WI38 (cell line): Measurements from ENCODE around the gene ULK4.

Experiments
- H3K4me3 ChIP-seq: 2 replicates; pipeline ENCODE4 v1.5.1; 2011; ENCODE audit warnings: low read depth, mild to moderate bottlenecking, control low read depth, low read length
- CTCF ChIP-seq: IDR thresholded peaks from 2 replicates; pipeline ENCODE4 v1.5.1; 2012; ENCODE audit warnings: low read depth, mild to moderate bottlenecking, control low read depth, low read length

Gene ULK4

GRCh38 chr3:41627477-41628087, 334.3 kb downstream of the ULK4 start:
- TF ChIP-seq CTCF = no peak
- no peak overlapping the region for H3K4me3 ChIP-seq

DNA sequence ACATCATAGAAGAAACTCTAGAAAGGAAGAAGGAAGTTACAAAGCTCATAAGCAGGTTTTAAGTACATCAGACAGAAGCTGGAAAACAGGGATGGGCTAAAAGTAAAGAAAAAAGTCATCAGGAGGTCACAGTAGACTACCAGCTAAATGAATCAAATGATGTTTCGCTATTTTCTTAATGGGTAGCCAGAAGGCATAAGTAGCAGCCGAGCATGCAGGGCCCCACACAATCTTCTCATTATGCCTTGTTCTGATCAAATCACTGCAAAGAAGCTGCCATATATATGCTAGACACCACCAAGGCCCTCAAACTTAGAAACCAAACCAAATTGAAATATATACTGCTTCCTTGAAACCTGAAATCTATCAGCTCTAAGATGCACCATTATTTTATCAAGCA, 349.1 kb downstream of the ULK4 start:
- no peak for TF ChIP-seq CTCF
- no peak overlapping the region for H3K4me3 ChIP-seq

DNA sequence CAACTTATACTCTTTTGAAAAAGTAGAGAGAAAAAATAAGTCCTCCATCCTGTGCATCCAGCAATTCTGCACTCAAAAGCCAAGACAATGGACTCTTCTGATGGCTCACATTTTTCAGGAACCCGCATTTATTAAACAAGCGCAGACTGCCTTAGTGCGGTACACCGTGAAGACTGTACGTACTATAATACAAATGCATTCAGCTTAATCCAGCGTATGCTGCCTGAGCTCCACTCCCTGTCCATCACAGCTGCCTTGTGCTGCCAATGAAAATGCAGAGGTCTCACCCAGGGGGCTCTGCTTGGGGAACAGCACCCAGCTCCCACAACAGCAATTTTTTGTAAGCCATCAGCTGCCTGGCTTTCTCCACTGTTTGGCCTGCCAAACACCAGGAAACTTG, 350.9 kb downstream of the ULK4 start:
- TF ChIP-seq CTCF = no peak
- H3K4me3 ChIP-seq = no peak overlapping the region

GRCh38 chr3:41608347-41608746, 353.6 kb downstream of the ULK4 start:
- TF ChIP-seq CTCF = no peak
- H3K4me3 ChIP-seq = no peak overlapping the region

- no peak overlapping the region for H3K4me3 ChIP-seq
- TF ChIP-seq CTCF = no peak
Measured at GRCh38 chr3:41603807-41604206, 358.1 kb downstream of the ULK4 start.

DNA sequence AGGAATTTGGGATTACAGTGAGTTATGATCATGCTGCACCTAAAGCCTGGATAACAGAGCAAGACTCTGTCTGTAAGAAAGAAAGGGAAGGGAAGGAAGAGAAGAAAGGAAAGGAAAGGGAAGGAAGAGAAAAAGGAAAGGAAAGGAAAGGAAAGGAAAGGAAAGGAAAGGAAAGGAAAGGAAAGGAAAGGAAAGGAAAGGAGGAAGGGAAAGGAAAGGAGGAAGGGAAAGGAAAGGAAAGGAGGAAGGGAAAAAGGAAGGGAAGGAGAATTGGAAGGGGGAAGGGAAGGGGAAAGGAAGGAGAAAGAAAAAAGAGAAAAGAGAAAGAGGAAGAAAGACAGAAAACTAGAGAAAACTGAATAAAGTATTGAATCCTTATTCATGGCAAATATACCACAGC, 359.8 kb downstream of the ULK4 start:
- no peak overlapping the region for H3K4me3 ChIP-seq

More for the DNA sequence above, 359.8 kb downstream of the ULK4 start:
- no peak for TF ChIP-seq CTCF
